Measurements from ENCODE around the gene AP1S1. TPM values are rescaled to one million over a fixed set of nuclear protein-coding genes. Genes with fewer than 3 reads are reported as not detected.

Gene AP1S1
- total RNA-seq, 1 experiment from 2014 or later, result 329 TPM

GRCh38 chr7:101138213-101138870 is 15.9 kb upstream of the AP1S1 start:
- in situ Hi-C loops (cut with HindIII; ENCODE audit: low pct_unique_long_range_greater_than_20kb, low sequenced_read_pairs), result no loop called here
- peak; percentile 99 for DNase-seq (ENCODE audit: low read depth, low spot score)

- peak; percentile 87 for DNase-seq (ENCODE audit: low read depth, low spot score)
- in situ Hi-C loops (cut with HindIII; ENCODE audit: low pct_unique_long_range_greater_than_20kb, low sequenced_read_pairs), result no loop called here
Observed at GRCh38 chr7:101140339-101140699, 14.0 kb upstream of the AP1S1 start.

GRCh38 chr7:101140746-101141382 is 13.4 kb upstream of the AP1S1 start:
- in situ Hi-C loops (cut with HindIII; ENCODE audit: low pct_unique_long_range_greater_than_20kb, low sequenced_read_pairs), result no loop called here
- no peak for DNase-seq (ENCODE audit: low read depth, low spot score)

- no peak for DNase-seq (ENCODE audit: low read depth, low spot score)
- in situ Hi-C loops (cut with HindIII; ENCODE audit: low pct_unique_long_range_greater_than_20kb, low sequenced_read_pairs), result no loop called here
Observed at GRCh38 chr7:101151908-101152651, 2.2 kb upstream of the AP1S1 start.

- in situ Hi-C loops (cut with HindIII; ENCODE audit: low pct_unique_long_range_greater_than_20kb, low sequenced_read_pairs), result no loop called here
- DNase-seq (ENCODE audit: low read depth, low spot score), result no peak
Observed at GRCh38 chr7:101154693-101155102, 422 bp downstream of the AP1S1 start.

- no peak for DNase-seq (ENCODE audit: low read depth, low spot score)
- in situ Hi-C loops (cut with HindIII; ENCODE audit: low pct_unique_long_range_greater_than_20kb, low sequenced_read_pairs), result no loop called here
Observed at GRCh38 chr7:101155303-101155702, 1.0 kb downstream of the AP1S1 start.

- in situ Hi-C loops (cut with HindIII; ENCODE audit: low pct_unique_long_range_greater_than_20kb, low sequenced_read_pairs), result no loop called here
- DNase-seq (ENCODE audit: low read depth, low spot score), result no peak
Observed at GRCh38 chr7:101156277-101156676, 2.0 kb downstream of the AP1S1 start.

GRCh38 chr7:101156866-101157589 is 2.8 kb downstream of the AP1S1 start:
- DNase-seq (ENCODE audit: low read depth, low spot score), result no peak
- in situ Hi-C loops (cut with HindIII; ENCODE audit: low pct_unique_long_range_greater_than_20kb, low sequenced_read_pairs), result no loop called here

GRCh38 chr7:101159696-101160674 is 5.7 kb downstream of the AP1S1 start:
- in situ Hi-C loops (cut with HindIII; ENCODE audit: low pct_unique_long_range_greater_than_20kb, low sequenced_read_pairs), result no loop called here
- DNase-seq (ENCODE audit: low read depth, low spot score), result no peak

GRCh38 chr7:101160910-101161309 is 6.6 kb downstream of the AP1S1 start:
- DNase-seq (ENCODE audit: low read depth, low spot score), result no peak
- in situ Hi-C loops (cut with HindIII; ENCODE audit: low pct_unique_long_range_greater_than_20kb, low sequenced_read_pairs), result no loop called here

- no peak for DNase-seq (ENCODE audit: low read depth, low spot score)
- in situ Hi-C loops (cut with HindIII; ENCODE audit: low pct_unique_long_range_greater_than_20kb, low sequenced_read_pairs), result no loop called here
Observed at GRCh38 chr7:101161692-101162471, 7.6 kb downstream of the AP1S1 start.

GRCh38 chr7:101162551-101163278 is 8.4 kb downstream of the AP1S1 start:
- peak; percentile 76 for DNase-seq (ENCODE audit: low read depth, low spot score)
- in situ Hi-C loops (cut with HindIII; ENCODE audit: low pct_unique_long_range_greater_than_20kb, low sequenced_read_pairs), result no loop called here

- DNase-seq (ENCODE audit: low read depth, low spot score), result peak; percentile 73
- in situ Hi-C loops (cut with HindIII; ENCODE audit: low pct_unique_long_range_greater_than_20kb, low sequenced_read_pairs), result no loop called here
Observed at GRCh38 chr7:101163279-101164070, 9.2 kb downstream of the AP1S1 start.

- DNase-seq (ENCODE audit: low read depth, low spot score), result no peak
- in situ Hi-C loops (cut with HindIII; ENCODE audit: low pct_unique_long_range_greater_than_20kb, low sequenced_read_pairs), result no loop called here
Observed at GRCh38 chr7:101164071-101164840, 10.0 kb downstream of the AP1S1 start.
